ENCODE measurements around the gene CDH13. TPM values are rescaled to one million over a fixed set of nuclear protein-coding genes. Genes with fewer than 3 reads are reported as not detected.

The CDH13 gene
- total RNA-seq, 1 donor: 102 TPM

DNA sequence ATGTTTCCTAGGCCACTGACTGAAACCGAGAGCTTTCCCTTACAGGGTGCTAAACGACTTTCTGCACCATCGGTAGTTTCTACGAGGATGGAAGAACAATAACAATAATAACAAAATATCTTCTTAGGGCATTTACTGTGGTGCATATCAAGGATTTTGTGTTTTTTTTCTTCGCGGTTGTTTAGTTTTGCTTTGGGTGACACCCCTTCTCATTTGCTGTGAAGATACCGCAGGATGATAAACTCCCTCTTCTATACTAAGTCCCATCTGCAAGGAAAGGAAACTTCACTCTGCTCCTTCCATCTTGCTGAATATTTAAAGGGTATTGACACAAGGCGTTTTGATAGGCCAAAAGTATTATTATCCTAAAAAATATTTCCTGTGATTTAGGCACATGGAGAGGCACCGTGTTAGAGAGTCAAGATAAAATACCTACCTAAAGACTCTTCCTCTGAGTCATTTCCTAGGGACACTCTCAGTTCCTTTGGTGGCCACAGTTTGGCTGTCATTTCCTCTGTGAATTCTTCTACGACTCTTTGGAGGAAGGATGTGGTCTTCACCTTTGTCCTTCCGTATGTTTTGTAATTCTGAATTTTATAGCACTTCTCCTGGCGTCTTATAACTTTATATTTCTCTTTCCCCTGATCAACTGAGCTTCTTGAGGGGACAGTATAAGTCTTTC is 318.8 kb downstream of the CDH13 start:
- H3K27ac ChIP-seq (ENCODE audit: low read depth, low read length): no peak overlapping the region
- TF ChIP-seq, protein P1, sequence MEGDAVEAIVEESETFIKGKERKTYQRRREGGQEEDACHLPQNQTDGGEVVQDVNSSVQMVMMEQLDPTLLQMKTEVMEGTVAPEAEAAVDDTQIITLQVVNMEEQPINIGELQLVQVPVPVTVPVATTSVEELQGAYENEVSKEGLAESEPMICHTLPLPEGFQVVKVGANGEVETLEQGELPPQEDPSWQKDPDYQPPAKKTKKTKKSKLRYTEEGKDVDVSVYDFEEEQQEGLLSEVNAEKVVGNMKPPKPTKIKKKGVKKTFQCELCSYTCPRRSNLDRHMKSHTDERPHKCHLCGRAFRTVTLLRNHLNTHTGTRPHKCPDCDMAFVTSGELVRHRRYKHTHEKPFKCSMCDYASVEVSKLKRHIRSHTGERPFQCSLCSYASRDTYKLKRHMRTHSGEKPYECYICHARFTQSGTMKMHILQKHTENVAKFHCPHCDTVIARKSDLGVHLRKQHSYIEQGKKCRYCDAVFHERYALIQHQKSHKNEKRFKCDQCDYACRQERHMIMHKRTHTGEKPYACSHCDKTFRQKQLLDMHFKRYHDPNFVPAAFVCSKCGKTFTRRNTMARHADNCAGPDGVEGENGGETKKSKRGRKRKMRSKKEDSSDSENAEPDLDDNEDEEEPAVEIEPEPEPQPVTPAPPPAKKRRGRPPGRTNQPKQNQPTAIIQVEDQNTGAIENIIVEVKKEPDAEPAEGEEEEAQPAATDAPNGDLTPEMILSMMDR (IDR thresholded peaks at IDR 0.05; ENCODE audit: extremely low read depth, low read depth, low read length): no peak
- no peaks in the 10 kb centered on the region for H3K4me1 ChIP-seq (ENCODE audit: insufficient read depth, low read length)
- H3K4me3 ChIP-seq (ENCODE audit: insufficient read depth, low read length): no peak overlapping the region
- no peaks in the 10 kb centered on the region for H3K36me3 ChIP-seq (ENCODE audit: insufficient read depth, low read length)
- H4K20me1 ChIP-seq (ENCODE audit: insufficient read depth, low read length): no peaks in the 10 kb centered on the region
- H2AFZ ChIP-seq (ENCODE audit: low read length): no peak overlapping the region
- H3K9me3 ChIP-seq (ENCODE audit: low read depth, low read length): no peaks in the 10 kb centered on the region
- no peak for DNase-seq (ENCODE audit: insufficient read length, low spot score, missing footprints)
- no peak overlapping the region for H3K4me2 ChIP-seq (ENCODE audit: insufficient read depth, low read length)
- no peaks in the 10 kb centered on the region for H3K27me3 ChIP-seq (ENCODE audit: insufficient read depth, low read length)
- H3K79me2 ChIP-seq (ENCODE audit: insufficient read depth, low read length): no peaks in the 10 kb centered on the region

DNA sequence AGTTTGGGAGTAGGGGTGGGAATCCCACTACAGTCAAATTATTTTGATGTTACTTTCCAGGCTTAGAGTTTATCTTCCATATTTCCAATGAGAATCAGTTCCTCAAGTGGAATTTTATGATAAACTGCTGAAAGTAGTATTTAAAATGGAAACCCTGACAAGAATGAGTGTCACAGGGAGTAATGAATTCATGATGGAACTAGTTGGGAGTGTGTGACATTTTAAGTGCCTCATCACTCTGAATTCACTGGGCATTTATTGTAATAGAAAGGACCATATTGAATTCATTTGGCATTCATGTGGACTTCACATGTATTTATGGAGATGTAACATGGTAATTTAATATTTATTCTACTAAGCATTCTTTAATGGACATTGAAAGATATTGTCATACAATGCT is 320.9 kb downstream of the CDH13 start:
- no peak overlapping the region for H3K4me2 ChIP-seq (ENCODE audit: insufficient read depth, low read length)
- no peaks in the 10 kb centered on the region for H4K20me1 ChIP-seq (ENCODE audit: insufficient read depth, low read length)
- no peaks in the 10 kb centered on the region for H3K79me2 ChIP-seq (ENCODE audit: insufficient read depth, low read length)
- no peak overlapping the region for H2AFZ ChIP-seq (ENCODE audit: low read length)
- H3K36me3 ChIP-seq (ENCODE audit: insufficient read depth, low read length): no peaks in the 10 kb centered on the region
- H3K27me3 ChIP-seq (ENCODE audit: insufficient read depth, low read length): no peaks in the 10 kb centered on the region
- no peak overlapping the region for H3K4me3 ChIP-seq (ENCODE audit: insufficient read depth, low read length)
- no peak for DNase-seq (ENCODE audit: insufficient read length, low spot score, missing footprints)
- no peaks in the 10 kb centered on the region for H3K9me3 ChIP-seq (ENCODE audit: low read depth, low read length)
- no peak overlapping the region for H3K27ac ChIP-seq (ENCODE audit: low read depth, low read length)
- TF ChIP-seq, protein P1 (IDR thresholded peaks at IDR 0.05; ENCODE audit: extremely low read depth, low read depth, low read length): no peak
- H3K4me1 ChIP-seq (ENCODE audit: insufficient read depth, low read length): no peaks in the 10 kb centered on the region

DNA sequence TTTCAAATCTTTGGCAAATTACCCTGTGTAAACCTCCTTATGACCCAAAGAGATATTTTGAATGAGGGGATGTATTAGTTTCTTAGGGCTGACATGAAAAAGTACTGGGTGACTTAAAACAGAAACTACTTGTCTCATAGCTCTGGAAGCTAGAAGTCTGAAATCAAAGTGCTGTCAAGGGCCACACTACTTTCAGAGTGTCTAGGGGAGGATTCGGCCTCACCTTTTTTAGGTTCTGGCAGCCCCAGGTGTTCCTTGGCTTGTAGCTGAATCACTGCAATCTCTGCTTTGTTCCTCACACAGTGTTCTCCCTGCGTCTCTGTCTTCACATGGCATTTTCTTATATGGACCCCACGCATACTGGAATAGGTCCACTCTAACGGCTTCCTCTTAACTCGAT is 322.2 kb downstream of the CDH13 start:
- no peak overlapping the region for H3K4me2 ChIP-seq (ENCODE audit: insufficient read depth, low read length)
- H3K4me1 ChIP-seq (ENCODE audit: insufficient read depth, low read length): peaks cover 2% of the 10 kb centered on the region
- no peak overlapping the region for H3K27ac ChIP-seq (ENCODE audit: low read depth, low read length)
- DNase-seq (ENCODE audit: insufficient read length, low spot score, missing footprints): no peak
- TF ChIP-seq, protein P1 (IDR thresholded peaks at IDR 0.05; ENCODE audit: extremely low read depth, low read depth, low read length): no peak
- H3K4me3 ChIP-seq (ENCODE audit: insufficient read depth, low read length): no peak overlapping the region
- H3K79me2 ChIP-seq (ENCODE audit: insufficient read depth, low read length): no peaks in the 10 kb centered on the region
- no peaks in the 10 kb centered on the region for H4K20me1 ChIP-seq (ENCODE audit: insufficient read depth, low read length)
- H3K27me3 ChIP-seq (ENCODE audit: insufficient read depth, low read length): no peaks in the 10 kb centered on the region
- no peaks in the 10 kb centered on the region for H3K36me3 ChIP-seq (ENCODE audit: insufficient read depth, low read length)
- H3K9me3 ChIP-seq (ENCODE audit: low read depth, low read length): no peaks in the 10 kb centered on the region
- no peak overlapping the region for H2AFZ ChIP-seq (ENCODE audit: low read length)

DNA sequence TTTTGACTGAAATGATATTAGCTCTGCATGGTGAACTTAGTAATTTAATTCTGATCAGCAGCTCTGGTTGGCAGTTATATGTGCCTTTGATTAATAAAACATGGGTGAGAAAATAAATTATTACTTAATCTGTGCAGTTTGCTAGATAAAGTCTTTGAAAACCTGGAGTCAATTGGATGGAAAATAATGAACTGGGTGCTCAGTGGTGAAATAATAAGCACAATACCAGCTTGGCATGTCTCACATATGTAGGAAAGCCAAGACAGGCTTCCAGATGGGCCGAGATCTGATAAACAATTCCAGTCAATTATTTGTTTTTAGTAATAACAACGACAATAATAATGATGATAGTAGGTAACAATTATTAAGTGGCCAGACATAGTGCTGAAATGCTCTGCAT is 326.7 kb downstream of the CDH13 start:
- peaks cover 21% of the 10 kb centered on the region for H3K4me1 ChIP-seq (ENCODE audit: insufficient read depth, low read length)
- H3K27ac ChIP-seq (ENCODE audit: low read depth, low read length): no peak overlapping the region
- no peak overlapping the region for H2AFZ ChIP-seq (ENCODE audit: low read length)
- no peaks in the 10 kb centered on the region for H4K20me1 ChIP-seq (ENCODE audit: insufficient read depth, low read length)
- H3K9me3 ChIP-seq (ENCODE audit: low read depth, low read length): no peaks in the 10 kb centered on the region
- no peaks in the 10 kb centered on the region for H3K79me2 ChIP-seq (ENCODE audit: insufficient read depth, low read length)
- TF ChIP-seq, protein P1 (IDR thresholded peaks at IDR 0.05; ENCODE audit: extremely low read depth, low read depth, low read length): no peak
- H3K36me3 ChIP-seq (ENCODE audit: insufficient read depth, low read length): no peaks in the 10 kb centered on the region
- DNase-seq (ENCODE audit: insufficient read length, low spot score, missing footprints): no peak
- H3K4me2 ChIP-seq (ENCODE audit: insufficient read depth, low read length): no peak overlapping the region
- no peaks in the 10 kb centered on the region for H3K27me3 ChIP-seq (ENCODE audit: insufficient read depth, low read length)
- H3K4me3 ChIP-seq (ENCODE audit: insufficient read depth, low read length): no peak overlapping the region
